HepG2 (cell line): ENCODE data around the gene MED12L. TPM values are rescaled to one million over a fixed set of nuclear protein-coding genes. Genes with fewer than 3 reads are reported as not detected.

ENCODE experiments used
- ATAD3A ChIP-seq: sonication (generic); formaldehyde crosslinking; IDR thresholded peaks from 2 replicates; pipeline ENCODE4 v1.4.0; 2020; ENCODE audit warnings: missing genetic modification reagents
- HIVEP1 ChIP-seq: sonication (generic); formaldehyde crosslinking; IDR thresholded peaks from 2 replicates; pipeline ENCODE4 v1.4.0; 2020; ENCODE audit warnings: mild to moderate bottlenecking, missing genetic modification reagents
- MEF2D ChIP-seq: sonication (generic); formaldehyde crosslinking; IDR thresholded peaks from 2 replicates; pipeline ENCODE4 v1.5.1; 2020; ENCODE audit warnings: mild to moderate bottlenecking, missing genetic modification reagents
- MIXL1 ChIP-seq: IDR thresholded peaks from 2 replicates; pipeline ENCODE4 v1.6.1; 2016
- PPARG ChIP-seq: conservative IDR thresholded peaks from 2 replicates; pipeline ENCODE4 v1.6.1; 2016; ENCODE audit warnings: missing biosample characterization, missing genetic modification reagents
- PRPF4 ChIP-seq: fragments of 200-400 bp; formaldehyde crosslinking; IDR thresholded peaks from 2 replicates; pipeline ENCODE4 v1.6.1; 2016; ENCODE audit warnings: low read length, low read depth; ENCODE audit not compliant: poor library complexity, severe bottlenecking
- SKI ChIP-seq: fragments of 450-650 bp; IDR thresholded peaks from one replicate; pipeline ENCODE4 v1.6.1; 2018; ENCODE audit warnings: mild to moderate bottlenecking; ENCODE audit not compliant: partially characterized antibody
- YEATS2 ChIP-seq: sonication (generic); formaldehyde crosslinking; IDR thresholded peaks from 2 replicates; pipeline ENCODE4 v1.4.0; 2020; ENCODE audit warnings: missing genetic modification reagents, borderline replicate concordance
- ZNF501 ChIP-seq: sonication (generic); formaldehyde crosslinking; IDR thresholded peaks from 2 replicates; pipeline ENCODE4 v1.5.1; 2020; ENCODE audit warnings: mild to moderate bottlenecking, moderate library complexity, missing genetic modification reagents
- polyA plus RNA-seq, 8 experiments: library from polyadenylated mRNA; depleted of rRNA in 3 of 8; stranded (reverse) in 7 of 8; unstranded in 1 of 8; fragments of >200 nt; fragmentation: Illumina TruSeq in 4 of 8; extraction: Trizol in 4 of 8; gene quantifications; 2 replicates each; pipeline versions ENCODE4 v1.2.1 to v1.2.3, GENCODE V29; 2011 to 2016; ENCODE audit warnings: low read depth in 4 of 8, missing spikeins in 1 of 8, mixed read lengths in 1 of 8; ENCODE audit not compliant: insufficient read depth in 1 of 8
- total RNA-seq, 5 experiments: library from RNA; depleted of rRNA; stranded (reverse); fragments of >200 nt; fragmentation: Illumina TruSeq; extraction: Trizol; gene quantifications; 2 replicates each; pipeline ENCODE4 v1.2.3, GENCODE V29; 2016; ENCODE audit warnings: low read depth in 1 of 5
- TF ChIP-seq, protein P1 (sequence below): sonication (generic); formaldehyde crosslinking; IDR thresholded peaks from 2 replicates; pipeline ENCODE4 v1.5.0; 2020; ENCODE audit warnings: mild to moderate bottlenecking, missing genetic modification reagents, borderline replicate concordance
- TF ChIP-seq, protein P2 (sequence below): sonication (generic); formaldehyde crosslinking; IDR thresholded peaks from 2 replicates; pipeline ENCODE4 v1.4.0; 2020; ENCODE audit warnings: missing genetic modification reagents
- TF ChIP-seq, protein P3 (sequence below): sonication (generic); formaldehyde crosslinking; IDR thresholded peaks from 2 replicates; pipeline ENCODE4 v1.5.0; 2020; ENCODE audit warnings: mild to moderate bottlenecking, low read depth, missing genetic modification reagents, borderline replicate concordance
- TF ChIP-seq, protein P4 (sequence below): sonication (generic); formaldehyde crosslinking; IDR thresholded peaks from 2 replicates; pipeline ENCODE4 v1.8.0; 2022; ENCODE audit warnings: mild to moderate bottlenecking, missing genetic modification reagents; ENCODE audit not compliant: insufficient replicate concordance
- TF ChIP-seq, protein P5 (sequence below): sonication (generic); formaldehyde crosslinking; IDR thresholded peaks from 2 replicates; pipeline ENCODE4 v1.8.0; 2022; ENCODE audit warnings: missing genetic modification reagents, mild to moderate bottlenecking, inconsistent platforms, borderline replicate concordance
- TF ChIP-seq, protein P6 (sequence below): sonication (generic); formaldehyde crosslinking; IDR thresholded peaks from 2 replicates; pipeline ENCODE4 v1.4.0; 2020; ENCODE audit warnings: missing genetic modification reagents, borderline replicate concordance

MED12L gene
- total and polyA plus RNA-seq, 2 of the 13 experiments (the other 11 are each of a cell fraction or from before 2014, with no cell fraction given) = 0.07 to 0.64 TPM

DNA sequence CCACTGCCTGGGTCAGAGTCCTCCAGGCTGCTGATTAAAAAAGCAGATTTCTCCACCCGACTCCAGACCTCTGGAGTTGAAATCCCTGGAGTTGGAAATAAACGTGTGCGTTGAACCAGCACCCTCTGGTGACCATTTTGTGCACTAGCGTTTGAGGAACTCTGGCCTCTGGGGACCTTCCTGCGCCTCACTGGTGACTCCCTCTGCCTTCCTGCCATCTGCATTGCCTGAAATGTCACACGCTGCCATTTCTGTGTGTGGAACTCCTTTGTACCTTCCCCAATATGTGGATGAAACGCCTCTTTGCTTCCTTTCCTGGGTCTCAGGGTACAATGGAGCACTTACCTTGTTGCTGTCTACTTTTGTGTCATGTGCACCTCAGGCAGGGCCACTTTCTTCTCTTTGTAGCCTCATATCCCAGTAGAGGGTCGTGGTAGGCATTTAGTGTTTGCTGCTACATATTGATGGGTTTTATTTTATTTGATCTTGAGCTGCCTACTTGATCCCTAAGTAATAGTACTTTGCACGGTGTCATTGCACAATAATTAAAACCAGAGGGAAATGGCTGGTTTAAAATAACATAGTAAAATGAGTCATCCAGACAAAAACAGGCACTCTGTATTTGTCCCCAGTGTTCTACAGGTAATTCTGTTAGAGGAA lies 60.7 kb downstream of the MED12L start (continued):
- TF ChIP-seq, protein P1, sequence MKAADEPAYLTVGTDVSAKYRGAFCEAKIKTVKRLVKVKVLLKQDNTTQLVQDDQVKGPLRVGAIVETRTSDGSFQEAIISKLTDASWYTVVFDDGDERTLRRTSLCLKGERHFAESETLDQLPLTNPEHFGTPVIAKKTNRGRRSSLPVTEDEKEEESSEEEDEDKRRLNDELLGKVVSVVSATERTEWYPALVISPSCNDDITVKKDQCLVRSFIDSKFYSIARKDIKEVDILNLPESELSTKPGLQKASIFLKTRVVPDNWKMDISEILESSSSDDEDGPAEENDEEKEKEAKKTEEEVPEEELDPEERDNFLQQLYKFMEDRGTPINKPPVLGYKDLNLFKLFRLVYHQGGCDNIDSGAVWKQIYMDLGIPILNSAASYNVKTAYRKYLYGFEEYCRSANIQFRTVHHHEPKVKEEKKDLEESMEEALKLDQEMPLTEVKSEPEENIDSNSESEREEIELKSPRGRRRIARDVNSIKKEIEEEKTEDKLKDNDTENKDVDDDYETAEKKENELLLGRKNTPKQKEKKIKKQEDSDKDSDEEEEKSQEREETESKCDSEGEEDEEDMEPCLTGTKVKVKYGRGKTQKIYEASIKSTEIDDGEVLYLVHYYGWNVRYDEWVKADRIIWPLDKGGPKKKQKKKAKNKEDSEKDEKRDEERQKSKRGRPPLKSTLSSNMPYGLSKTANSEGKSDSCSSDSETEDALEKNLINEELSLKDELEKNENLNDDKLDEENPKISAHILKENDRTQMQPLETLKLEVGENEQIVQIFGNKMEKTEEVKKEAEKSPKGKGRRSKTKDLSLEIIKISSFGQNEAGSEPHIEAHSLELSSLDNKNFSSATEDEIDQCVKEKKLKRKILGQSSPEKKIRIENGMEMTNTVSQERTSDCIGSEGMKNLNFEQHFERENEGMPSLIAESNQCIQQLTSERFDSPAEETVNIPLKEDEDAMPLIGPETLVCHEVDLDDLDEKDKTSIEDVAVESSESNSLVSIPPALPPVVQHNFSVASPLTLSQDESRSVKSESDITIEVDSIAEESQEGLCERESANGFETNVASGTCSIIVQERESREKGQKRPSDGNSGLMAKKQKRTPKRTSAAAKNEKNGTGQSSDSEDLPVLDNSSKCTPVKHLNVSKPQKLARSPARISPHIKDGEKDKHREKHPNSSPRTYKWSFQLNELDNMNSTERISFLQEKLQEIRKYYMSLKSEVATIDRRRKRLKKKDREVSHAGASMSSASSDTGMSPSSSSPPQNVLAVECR = no peak
- TF ChIP-seq, protein P2, sequence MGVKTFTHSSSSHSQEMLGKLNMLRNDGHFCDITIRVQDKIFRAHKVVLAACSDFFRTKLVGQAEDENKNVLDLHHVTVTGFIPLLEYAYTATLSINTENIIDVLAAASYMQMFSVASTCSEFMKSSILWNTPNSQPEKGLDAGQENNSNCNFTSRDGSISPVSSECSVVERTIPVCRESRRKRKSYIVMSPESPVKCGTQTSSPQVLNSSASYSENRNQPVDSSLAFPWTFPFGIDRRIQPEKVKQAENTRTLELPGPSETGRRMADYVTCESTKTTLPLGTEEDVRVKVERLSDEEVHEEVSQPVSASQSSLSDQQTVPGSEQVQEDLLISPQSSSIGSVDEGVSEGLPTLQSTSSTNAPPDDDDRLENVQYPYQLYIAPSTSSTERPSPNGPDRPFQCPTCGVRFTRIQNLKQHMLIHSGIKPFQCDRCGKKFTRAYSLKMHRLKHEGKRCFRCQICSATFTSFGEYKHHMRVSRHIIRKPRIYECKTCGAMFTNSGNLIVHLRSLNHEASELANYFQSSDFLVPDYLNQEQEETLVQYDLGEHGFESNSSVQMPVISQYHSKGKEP (CRISPR knock-in tag) = no peak
- TF ChIP-seq YEATS2 (no peak), HIVEP1 (no peak), MIXL1 (no peak), ATAD3A (CRISPR knock-in tag) (no peak), PRPF4 (no peak), MEF2D (CRISPR knock-in tag) (no peak), ZNF501 (CRISPR knock-in tag) (no peak), SKI (no peak), PPARG (0 out of 2 replicates have a peak, but pooled peaks have one; percentile 16)
- TF ChIP-seq, protein P3, sequence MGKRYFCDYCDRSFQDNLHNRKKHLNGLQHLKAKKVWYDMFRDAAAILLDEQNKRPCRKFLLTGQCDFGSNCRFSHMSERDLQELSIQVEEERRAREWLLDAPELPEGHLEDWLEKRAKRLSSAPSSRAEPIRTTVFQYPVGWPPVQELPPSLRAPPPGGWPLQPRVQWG (CRISPR knock-in tag) = no peak
- TF ChIP-seq, protein P4, sequence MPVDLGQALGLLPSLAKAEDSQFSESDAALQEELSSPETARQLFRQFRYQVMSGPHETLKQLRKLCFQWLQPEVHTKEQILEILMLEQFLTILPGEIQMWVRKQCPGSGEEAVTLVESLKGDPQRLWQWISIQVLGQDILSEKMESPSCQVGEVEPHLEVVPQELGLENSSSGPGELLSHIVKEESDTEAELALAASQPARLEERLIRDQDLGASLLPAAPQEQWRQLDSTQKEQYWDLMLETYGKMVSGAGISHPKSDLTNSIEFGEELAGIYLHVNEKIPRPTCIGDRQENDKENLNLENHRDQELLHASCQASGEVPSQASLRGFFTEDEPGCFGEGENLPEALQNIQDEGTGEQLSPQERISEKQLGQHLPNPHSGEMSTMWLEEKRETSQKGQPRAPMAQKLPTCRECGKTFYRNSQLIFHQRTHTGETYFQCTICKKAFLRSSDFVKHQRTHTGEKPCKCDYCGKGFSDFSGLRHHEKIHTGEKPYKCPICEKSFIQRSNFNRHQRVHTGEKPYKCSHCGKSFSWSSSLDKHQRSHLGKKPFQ = no peak
- TF ChIP-seq, protein P5, sequence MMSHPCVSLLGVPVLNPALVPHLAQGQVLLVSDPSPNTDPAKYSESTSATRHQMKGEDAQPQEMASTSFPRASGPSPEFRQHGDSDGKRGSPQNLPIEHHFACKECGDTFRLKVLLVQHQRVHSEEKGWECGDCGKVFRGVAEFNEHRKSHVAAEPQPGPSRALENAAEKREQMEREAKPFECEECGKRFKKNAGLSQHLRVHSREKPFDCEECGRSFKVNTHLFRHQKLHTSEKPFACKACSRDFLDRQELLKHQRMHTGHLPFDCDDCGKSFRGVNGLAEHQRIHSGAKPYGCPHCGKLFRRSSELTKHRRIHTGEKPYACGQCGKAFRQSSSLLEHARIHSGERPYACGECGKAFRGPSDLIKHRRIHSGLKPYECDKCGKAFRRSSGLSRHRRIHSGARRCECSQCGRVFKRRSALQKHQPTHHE (CRISPR knock-in tag) = no peak
- TF ChIP-seq, protein P6, sequence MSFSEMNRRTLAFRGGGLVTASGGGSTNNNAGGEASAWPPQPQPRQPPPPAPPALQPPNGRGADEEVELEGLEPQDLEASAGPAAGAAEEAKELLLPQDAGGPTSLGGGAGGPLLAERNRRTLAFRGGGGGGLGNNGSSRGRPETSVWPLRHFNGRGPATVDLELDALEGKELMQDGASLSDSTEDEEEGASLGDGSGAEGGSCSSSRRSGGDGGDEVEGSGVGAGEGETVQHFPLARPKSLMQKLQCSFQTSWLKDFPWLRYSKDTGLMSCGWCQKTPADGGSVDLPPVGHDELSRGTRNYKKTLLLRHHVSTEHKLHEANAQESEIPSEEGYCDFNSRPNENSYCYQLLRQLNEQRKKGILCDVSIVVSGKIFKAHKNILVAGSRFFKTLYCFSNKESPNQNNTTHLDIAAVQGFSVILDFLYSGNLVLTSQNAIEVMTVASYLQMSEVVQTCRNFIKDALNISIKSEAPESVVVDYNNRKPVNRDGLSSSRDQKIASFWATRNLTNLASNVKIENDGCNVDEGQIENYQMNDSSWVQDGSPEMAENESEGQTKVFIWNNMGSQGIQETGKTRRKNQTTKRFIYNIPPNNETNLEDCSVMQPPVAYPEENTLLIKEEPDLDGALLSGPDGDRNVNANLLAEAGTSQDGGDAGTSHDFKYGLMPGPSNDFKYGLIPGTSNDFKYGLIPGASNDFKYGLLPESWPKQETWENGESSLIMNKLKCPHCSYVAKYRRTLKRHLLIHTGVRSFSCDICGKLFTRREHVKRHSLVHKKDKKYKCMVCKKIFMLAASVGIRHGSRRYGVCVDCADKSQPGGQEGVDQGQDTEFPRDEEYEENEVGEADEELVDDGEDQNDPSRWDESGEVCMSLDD (CRISPR knock-in tag) = no peak
